Loucy (cell line): Measurements from ENCODE around the gene CCDC184.
A peak's percentile ranks its signal among the peaks of the same experiment; 100 is the strongest.

Source experiments
- H2AFZ ChIP-seq: fragments of 200-600 bp; sonication (generic); 2 replicates; pipeline ENCODE4 v1.6.0; 2016; ENCODE audit warnings: antibody characterized with exemption, mild to moderate bottlenecking, low read length, moderate library complexity
- H3F3A ChIP-seq: fragments of 200-600 bp; 2 replicates; pipeline ENCODE4 v1.6.0; 2016; ENCODE audit warnings: antibody characterized with exemption, low read depth, mild to moderate bottlenecking
- H3K27me3 ChIP-seq: fragments of 200-600 bp; sonication (generic); 2 replicates; pipeline ENCODE4 v1.6.1; 2014; ENCODE audit warnings: low read length, mild to moderate bottlenecking; ENCODE audit not compliant: insufficient read depth, poor library complexity, severe bottlenecking
- H3K36me3 ChIP-seq: fragments of 200-600 bp; sonication (generic); 2 replicates; pipeline ENCODE4 v1.6.1; 2016; ENCODE audit warnings: low read length; ENCODE audit not compliant: insufficient read depth
- H3K4me1 ChIP-seq: fragments of 200-600 bp; sonication (generic); 2 replicates; pipeline ENCODE4 v1.5.1; 2014; ENCODE audit warnings: low read length, mild to moderate bottlenecking; ENCODE audit not compliant: insufficient read depth, poor library complexity, severe bottlenecking
- H3K4me2 ChIP-seq: fragments of 200-600 bp; sonication (generic); 2 replicates; pipeline ENCODE4 v1.6.0; 2014; ENCODE audit warnings: antibody characterized with exemption, low read length, low read depth, mild to moderate bottlenecking; ENCODE audit not compliant: poor library complexity, severe bottlenecking
- H3K4me3 ChIP-seq: fragments of 200-600 bp; sonication (generic); 2 replicates; pipeline ENCODE4 v1.5.1; 2014; ENCODE audit warnings: low read length, mild to moderate bottlenecking, mixed read lengths; ENCODE audit not compliant: poor library complexity, severe bottlenecking
- H3K79me2 ChIP-seq: fragments of 200-600 bp; sonication (generic); 2 replicates; pipeline ENCODE4 v1.6.1; 2014; ENCODE audit warnings: low read length; ENCODE audit not compliant: insufficient read depth
- H3K9ac ChIP-seq: fragments of 200-600 bp; sonication (generic); 2 replicates; pipeline ENCODE4 v1.6.0; 2014; ENCODE audit warnings: mild to moderate bottlenecking, low read depth, low read length, moderate library complexity; ENCODE audit not compliant: poor library complexity, severe bottlenecking
- H3K9me2 ChIP-seq: fragments of 200-600 bp; sonication (generic); replicated peaks from 2 replicates; pipeline ENCODE4 v1.6.1; 2016; ENCODE audit warnings: low read depth, low read length, mixed read lengths
- H3K9me3 ChIP-seq: fragments of 200-600 bp; sonication (generic); 2 replicates; pipeline ENCODE4 v1.6.1; 2014; ENCODE audit warnings: mild to moderate bottlenecking, antibody characterized with exemption, low read length, low read depth; ENCODE audit not compliant: insufficient read depth
- H4K20me1 ChIP-seq: fragments of 200-600 bp; sonication (generic); 2 replicates; pipeline ENCODE4 v1.6.0; 2014; ENCODE audit warnings: antibody characterized with exemption, low read length, mild to moderate bottlenecking; ENCODE audit not compliant: insufficient read depth, poor library complexity, severe bottlenecking
- CTCF ChIP-seq: fragments of 200-600 bp; sonication (generic); conservative IDR thresholded peaks from 2 replicates; pipeline ENCODE4 v1.5.1; 2014; ENCODE audit warnings: mild to moderate bottlenecking, antibody characterized with exemption, low read length
- EZH2phosphoT487 ChIP-seq: fragments of 200-600 bp; IDR thresholded peaks from 2 replicates; pipeline ENCODE4 v1.6.1; 2018; ENCODE audit warnings: antibody characterized with exemption, mild to moderate bottlenecking, moderate library complexity, borderline replicate concordance

Gene CCDC184

DNA sequence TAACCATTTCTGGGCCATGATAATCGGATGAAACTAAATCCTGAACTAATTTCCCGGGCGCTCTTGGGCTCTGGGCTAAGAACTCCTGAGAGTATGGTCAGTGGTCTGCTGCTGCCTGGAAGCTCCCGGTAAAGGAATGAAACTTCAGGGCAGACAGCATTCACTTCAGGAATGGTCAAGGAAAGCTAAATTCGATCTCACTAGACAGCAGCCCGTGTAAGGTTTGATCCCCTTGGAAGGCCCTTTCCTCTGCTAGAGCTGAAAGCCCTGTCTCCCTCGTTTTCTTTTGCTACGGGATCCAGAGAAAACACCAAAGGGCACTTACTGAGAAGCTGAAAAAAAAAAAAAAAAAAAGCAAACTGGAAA lies 26.8 kb upstream of the CCDC184 start:
- H3K27me3 ChIP-seq: no peaks in the 10 kb centered on the region
- peaks cover 39% of the 10 kb centered on the region for H3K4me1 ChIP-seq
- no peaks in the 10 kb centered on the region for H3K9me3 ChIP-seq
- H2AFZ ChIP-seq: peak overlapping the region; percentile 88
- no peaks in the 10 kb centered on the region for H3K9me2 ChIP-seq
- H3F3A ChIP-seq: 0 out of 2 replicates have a peak, but pooled peaks cover 3% of the 10 kb centered on the region
- H3K4me2 ChIP-seq: peak overlapping the region; percentile 73
- peaks cover 34% of the 10 kb centered on the region for H3K79me2 ChIP-seq
- no peaks in the 10 kb centered on the region for H4K20me1 ChIP-seq
- peak overlapping the region; percentile 80 for H3K9ac ChIP-seq
- TF ChIP-seq EZH2phosphoT487 (no peak), CTCF (no peak)
- peaks cover 2% of the 10 kb centered on the region; the same call in 1 of the 2 replicates for H3K36me3 ChIP-seq
- H3K4me3 ChIP-seq: peak overlapping the region; percentile 84

DNA sequence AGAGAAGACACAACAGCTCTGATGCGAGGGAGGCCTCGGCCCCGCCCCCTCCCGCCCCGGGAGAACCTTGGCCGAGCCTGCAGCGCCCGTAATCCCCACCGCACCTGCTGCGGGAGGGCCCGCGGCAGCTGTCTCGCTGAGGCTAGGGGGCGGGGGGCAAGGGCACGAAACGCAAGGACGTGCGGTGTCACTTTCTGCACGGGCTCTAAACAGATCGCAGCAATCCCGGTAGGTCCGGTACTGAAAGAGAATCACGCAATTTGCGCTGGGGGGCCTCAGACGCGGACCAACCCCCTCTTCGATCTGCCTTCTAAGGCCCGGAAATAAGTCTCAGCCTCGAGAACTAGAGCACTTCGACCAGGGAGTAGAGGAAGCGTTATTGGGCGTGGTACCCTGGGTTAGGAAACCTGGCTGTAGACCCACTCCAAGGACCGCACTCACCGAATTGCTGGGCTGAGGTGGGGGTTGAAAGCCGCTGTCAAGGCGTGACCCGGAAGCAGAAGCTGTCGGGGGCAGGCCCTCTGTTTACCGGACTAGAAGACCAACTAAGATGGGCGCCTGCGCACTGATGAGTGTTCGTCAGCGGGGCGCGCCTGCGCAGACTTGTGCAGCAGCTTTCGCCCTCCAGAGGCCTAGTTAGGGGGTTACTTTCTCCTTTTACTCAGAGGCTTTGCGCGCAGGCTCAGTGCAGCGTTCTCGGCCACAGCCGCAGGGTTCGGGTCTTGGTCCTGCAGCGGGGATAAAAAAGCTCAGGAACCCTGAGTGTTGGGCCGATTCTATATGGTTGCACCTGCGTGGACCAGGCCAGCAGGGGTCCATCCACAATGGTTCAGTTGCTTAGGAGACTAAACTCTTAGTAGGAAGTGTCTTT lies 26.2 kb upstream of the CCDC184 start, which contains the start of gene ASB8:
Gene ASB8, minus strand, starts transcription at position 498 of the 871 bp plus-strand sequence. CDS start 4,019 bp downstream, outside the sequence.
- Histone ChIP-seq H3K4me3 (peak within 1 kb of the TSS; percentile 84), H3K4me2 (peak within 1 kb of the TSS; percentile 73), H3K9me2 (no peaks in the 10 kb centered on the region), H4K20me1 (no peaks in the 10 kb centered on the region), H3K79me2 (peaks cover 34% of the 10 kb centered on the region), H3K36me3 (peaks cover 2% of the 10 kb centered on the region; the same call in 1 of the 2 replicates), H3K9ac (peak within 1 kb of the TSS; percentile 80), H3F3A (0 out of 2 replicates have a peak, but pooled peaks cover 3% of the 10 kb centered on the region), H3K4me1 (peaks cover 43% of the 10 kb centered on the region), H3K27me3 (no peaks in the 10 kb centered on the region), H2AFZ (peak within 1 kb of the TSS; percentile 88), H3K9me3 (no peaks in the 10 kb centered on the region)
- TF ChIP-seq EZH2phosphoT487 (no peak), CTCF (peak; percentile 52)

DNA sequence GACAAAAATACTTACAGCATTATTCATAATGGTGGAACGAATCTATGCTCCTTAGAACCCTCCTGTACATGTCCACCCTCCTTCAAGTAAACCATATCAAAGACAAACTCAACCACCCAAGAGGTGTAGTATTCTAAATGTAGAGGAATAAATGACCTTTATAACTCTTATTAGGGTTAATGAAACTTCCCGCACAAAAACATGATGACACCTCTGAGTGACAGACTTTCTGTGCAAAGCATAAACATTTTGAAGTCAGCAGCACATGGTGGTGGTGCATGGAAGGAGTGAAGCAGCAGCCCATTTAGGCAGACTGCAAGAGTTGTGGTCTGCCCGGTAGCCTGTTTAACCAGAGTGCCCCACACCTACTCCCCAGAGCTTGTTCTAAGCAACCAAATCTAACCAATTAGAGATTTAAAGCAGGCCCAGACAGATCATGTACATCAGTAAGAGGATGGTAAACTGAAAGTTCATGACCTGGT lies 25.5 kb upstream of the CCDC184 start:
- Histone ChIP-seq H3K79me2 (peaks cover 34% of the 10 kb centered on the region), H3K4me3 (peak overlapping the region; percentile 84), H3K4me1 (peaks cover 42% of the 10 kb centered on the region), H3K27me3 (no peaks in the 10 kb centered on the region), H3K4me2 (peak overlapping the region; percentile 73), H3F3A (0 out of 2 replicates have a peak, but pooled peaks cover 3% of the 10 kb centered on the region), H3K36me3 (no peaks in the 10 kb centered on the region; the same call in 1 of the 2 replicates), H3K9ac (peak overlapping the region; percentile 80), H2AFZ (peak overlapping the region; percentile 63), H3K9me3 (no peaks in the 10 kb centered on the region), H4K20me1 (no peaks in the 10 kb centered on the region), H3K9me2 (no peaks in the 10 kb centered on the region)
- TF ChIP-seq CTCF (no peak), EZH2phosphoT487 (no peak)
